Sigmoid colon (tissue), 7 donors: Measurements from ENCODE around the gene SH2D6. TPM values are rescaled to one million over a fixed set of nuclear protein-coding genes. Genes with fewer than 3 reads are reported as not detected.
"Not testable (repeated sequence)": the region's sequence is repeated elsewhere in the genome, so short reads cannot be mapped to it uniquely, and the experiment has no call there.

Source experiments
- DNase-seq: peaks from one replicate; pipeline ENCODE4 v3.0.0-alpha.2; 2019
- H3K27ac ChIP-seq, 4 donors: fragments of 200-600 bp; sonication (generic); one replicate each; pipeline ENCODE4 v1.5.1; 2016 to 2019; ENCODE audit warnings: mild to moderate bottlenecking in 1 of 4
- H3K27me3 ChIP-seq, 3 donors: fragments of 200-600 bp; sonication (generic); one replicate each; pipeline ENCODE4 v1.5.1; 2019; ENCODE audit warnings: mild to moderate bottlenecking in 1 of 3
- H3K36me3 ChIP-seq, 4 donors: fragments of 200-600 bp; sonication (generic); one replicate each; pipeline ENCODE4 v1.5.1; 2016 to 2019
- H3K4me1 ChIP-seq, 4 donors: fragments of 200-600 bp; sonication (generic); one replicate each; pipeline ENCODE4 v1.5.1; 2017 to 2019
- H3K4me3 ChIP-seq, 4 donors: fragments of 200-600 bp; sonication (generic); one replicate each; pipeline ENCODE4 v1.5.1; 2017 to 2019; ENCODE audit warnings: mild to moderate bottlenecking in 2 of 4, moderate library complexity in 1 of 4
- H3K9me3 ChIP-seq, 4 donors: fragments of 200-600 bp in 3 of 4; sonication (generic) in 3 of 4; one replicate each; pipeline versions ENCODE4 v1.5.1 to v1.6.1; 2013 to 2019
- EP300 ChIP-seq, 4 donors: sonication (generic); formaldehyde crosslinking; IDR thresholded peaks; one replicate each; pipeline ENCODE4 v1.6.1; 2017; ENCODE audit warnings: antibody characterized with exemption in 4 of 4
- POLR2A ChIP-seq, 2 donors: fragments of 450-650 bp; IDR thresholded peaks; one replicate each; pipeline ENCODE4 v1.6.1; 2016; ENCODE audit warnings: antibody characterized with exemption in 2 of 2, mild to moderate bottlenecking in 2 of 2, moderate library complexity in 2 of 2
- POLR2AphosphoS5 ChIP-seq, 4 donors: sonication (generic); formaldehyde crosslinking; IDR thresholded peaks; one replicate each; pipeline ENCODE4 v1.6.1; 2017; ENCODE audit warnings: antibody characterized with exemption in 4 of 4
- WGBS, 2 donors: extraction: QIAGEN DNeasy Blood & Tissue Kit; methylation state at CpG; one replicate each; pipeline ENCODE4 v1.1.7; 2013; 5-methylcytosine and 5-hydroxymethylcytosine counted together
- intact Hi-C: fragments of 100-400 bp; cut with DNase I; formaldehyde crosslinking; loops from one replicate; pipeline ENCODE4 v1.15.1; 2023
- polyA plus RNA-seq, 3 donors: library from polyadenylated mRNA; stranded (reverse); fragments of 200-250 nt; gene quantifications; one replicate each; pipeline ENCODE4 v1.2.3, GENCODE V29; 2013
- total RNA-seq, 4 donors: library from RNA; depleted of rRNA; stranded (reverse); fragments of >200 nt; gene quantifications; one replicate each; pipeline ENCODE4 v1.1.0, GENCODE V29; 2016
- TF ChIP-seq, protein P1 (sequence below), 4 experiments: fragments of 450-650 bp in 3 of 4; fragments of 200-600 bp in 1 of 4; IDR thresholded peaks; one replicate each; pipeline ENCODE4 v1.5.1; 2016 to 2019; ENCODE audit warnings: antibody characterized with exemption in 4 of 4, mild to moderate bottlenecking in 3 of 4, moderate library complexity in 2 of 4
- donor health status: healthy with polysubstance abuse.
- donor health status: Bipolar disorder and iron deficiency.
- donor health status: healthy.

Gene SH2D6
- total and polyA plus RNA-seq, 7 donors: 2.8 to 14.6 (median 11.4) TPM; not detected in 4

DNA sequence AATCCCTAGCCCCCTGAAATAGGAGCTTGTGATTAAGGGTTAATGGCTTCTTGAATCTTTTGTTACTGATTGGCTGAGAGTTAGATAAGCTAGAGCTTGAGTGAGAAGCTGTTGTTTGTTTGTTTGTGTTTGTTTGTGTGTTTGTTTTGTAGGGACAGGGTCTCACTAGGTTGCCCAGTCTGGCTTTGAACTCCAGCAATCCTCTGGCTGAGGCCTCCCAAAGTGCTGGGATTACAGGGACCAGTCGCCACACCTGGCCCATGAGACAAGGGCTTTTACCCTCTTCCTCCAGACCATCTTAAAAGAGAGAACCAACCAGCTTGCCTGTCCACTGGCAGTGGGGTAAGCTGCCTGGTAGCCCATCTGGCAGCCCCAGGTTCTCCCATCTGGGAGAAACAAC, 58.1 kb downstream of the SH2D6 start:
- H3K27me3 ChIP-seq: no peaks in the 10 kb centered on the region
- no peaks in the 10 kb centered on the region for H3K9me3 ChIP-seq
- H3K27ac ChIP-seq: no peak overlapping the region
- no peaks in the 10 kb centered on the region for H3K36me3 ChIP-seq
- DNase-seq: no peak
- H3K4me3 ChIP-seq: no peak overlapping the region
- TF ChIP-seq, protein P1, sequence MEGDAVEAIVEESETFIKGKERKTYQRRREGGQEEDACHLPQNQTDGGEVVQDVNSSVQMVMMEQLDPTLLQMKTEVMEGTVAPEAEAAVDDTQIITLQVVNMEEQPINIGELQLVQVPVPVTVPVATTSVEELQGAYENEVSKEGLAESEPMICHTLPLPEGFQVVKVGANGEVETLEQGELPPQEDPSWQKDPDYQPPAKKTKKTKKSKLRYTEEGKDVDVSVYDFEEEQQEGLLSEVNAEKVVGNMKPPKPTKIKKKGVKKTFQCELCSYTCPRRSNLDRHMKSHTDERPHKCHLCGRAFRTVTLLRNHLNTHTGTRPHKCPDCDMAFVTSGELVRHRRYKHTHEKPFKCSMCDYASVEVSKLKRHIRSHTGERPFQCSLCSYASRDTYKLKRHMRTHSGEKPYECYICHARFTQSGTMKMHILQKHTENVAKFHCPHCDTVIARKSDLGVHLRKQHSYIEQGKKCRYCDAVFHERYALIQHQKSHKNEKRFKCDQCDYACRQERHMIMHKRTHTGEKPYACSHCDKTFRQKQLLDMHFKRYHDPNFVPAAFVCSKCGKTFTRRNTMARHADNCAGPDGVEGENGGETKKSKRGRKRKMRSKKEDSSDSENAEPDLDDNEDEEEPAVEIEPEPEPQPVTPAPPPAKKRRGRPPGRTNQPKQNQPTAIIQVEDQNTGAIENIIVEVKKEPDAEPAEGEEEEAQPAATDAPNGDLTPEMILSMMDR (IDR thresholded peaks at IDR 0.05): no peak
- TF ChIP-seq EP300 (IDR thresholded peaks at IDR 0.05): no peak
- TF ChIP-seq POLR2A (IDR thresholded peaks at IDR 0.05): no peak
- TF ChIP-seq POLR2AphosphoS5 (IDR thresholded peaks at IDR 0.05): no peak
- WGBS, 2 donors: 88 to 97% methylated on average over 1 of the region's 1 CpG
- no peaks in the 10 kb centered on the region for H3K4me1 ChIP-seq
- intact Hi-C loops: no loop called here

DNA sequence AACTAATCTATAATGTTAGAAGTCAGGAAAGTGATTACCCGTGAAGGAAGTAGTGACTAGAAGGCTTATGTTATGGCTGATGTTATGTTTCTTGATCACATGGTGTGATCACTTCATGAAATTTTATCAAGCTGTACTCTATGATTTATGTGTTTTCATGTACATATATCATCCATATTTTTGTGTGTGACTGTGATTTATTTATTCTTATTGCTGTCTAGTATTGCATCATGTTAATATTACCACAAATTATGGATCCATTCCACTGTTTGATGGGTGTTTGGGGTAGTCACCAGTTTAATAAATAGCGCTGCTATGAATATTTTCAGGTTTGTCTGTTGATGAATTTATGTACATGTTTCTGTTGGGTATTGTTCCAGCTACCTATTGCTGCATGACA, 59.4 kb downstream of the SH2D6 start:
- Histone ChIP-seq H3K4me3 (no peak overlapping the region), H3K4me1 (no peaks in the 10 kb centered on the region), H3K27me3 (no peaks in the 10 kb centered on the region), H3K9me3 (no peaks in the 10 kb centered on the region), H3K36me3 (no peaks in the 10 kb centered on the region), H3K27ac (no peak overlapping the region)
- 93 to 99% methylated on average over 2 of the region's 2 CpGs for WGBS, 2 donors
- intact Hi-C loops: no loop called here
- TF ChIP-seq POLR2AphosphoS5 (IDR thresholded peaks at IDR 0.05): no peak
- TF ChIP-seq POLR2A (IDR thresholded peaks at IDR 0.05): no peak
- no peak for TF ChIP-seq EP300 (IDR thresholded peaks at IDR 0.05)
- TF ChIP-seq, protein P1 (IDR thresholded peaks at IDR 0.05): no peak
- DNase-seq: no peak

DNA sequence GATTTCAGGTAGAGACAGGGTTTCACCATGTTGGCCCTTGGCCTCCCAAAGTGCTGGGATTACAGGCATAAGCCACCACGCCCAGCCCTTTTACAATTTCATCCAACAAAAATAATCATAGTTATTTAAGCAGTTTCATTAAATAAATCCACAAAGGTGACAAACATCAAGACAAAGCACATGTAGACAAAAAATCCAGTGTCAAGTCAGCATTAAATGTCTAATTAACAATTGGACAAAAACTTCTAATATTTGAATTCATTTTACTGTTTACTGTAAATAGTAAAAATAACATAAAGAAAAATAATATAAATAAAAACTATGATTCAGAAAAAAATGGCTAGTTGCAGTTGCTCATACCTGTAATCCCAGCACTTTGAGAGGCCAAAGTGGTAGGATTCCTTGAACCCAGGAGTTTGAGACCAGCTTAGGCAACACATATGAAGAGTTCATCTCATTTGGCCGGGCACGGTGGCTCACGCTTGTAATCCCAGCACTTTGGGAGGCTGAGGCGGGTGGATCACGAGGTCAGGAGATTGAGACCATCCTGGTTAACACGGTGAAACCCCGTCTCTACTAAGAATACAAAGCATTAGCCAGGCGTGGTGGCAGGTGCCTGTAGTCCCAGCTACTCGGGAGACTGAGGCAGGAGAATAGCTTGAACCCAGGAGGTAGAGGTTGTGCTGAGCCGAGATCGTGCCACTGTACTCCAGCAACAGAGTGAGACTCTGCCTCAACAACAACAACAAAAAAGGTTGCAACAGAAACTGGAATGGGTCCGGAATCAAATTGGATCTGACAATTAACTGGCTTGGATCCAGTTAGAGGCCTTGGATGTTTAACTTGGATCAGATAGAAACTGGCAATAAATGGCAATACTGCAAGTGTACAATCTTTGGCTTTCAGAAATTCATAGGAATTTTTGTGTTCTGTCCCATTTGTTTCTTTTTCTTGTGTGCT, 63.6 kb downstream of the SH2D6 start:
- intact Hi-C loops: no loop called here
- 93% methylated on average over 13 of the region's 13 CpGs for WGBS, 2 donors
- H3K36me3 ChIP-seq: no peaks in the 10 kb centered on the region

DNA sequence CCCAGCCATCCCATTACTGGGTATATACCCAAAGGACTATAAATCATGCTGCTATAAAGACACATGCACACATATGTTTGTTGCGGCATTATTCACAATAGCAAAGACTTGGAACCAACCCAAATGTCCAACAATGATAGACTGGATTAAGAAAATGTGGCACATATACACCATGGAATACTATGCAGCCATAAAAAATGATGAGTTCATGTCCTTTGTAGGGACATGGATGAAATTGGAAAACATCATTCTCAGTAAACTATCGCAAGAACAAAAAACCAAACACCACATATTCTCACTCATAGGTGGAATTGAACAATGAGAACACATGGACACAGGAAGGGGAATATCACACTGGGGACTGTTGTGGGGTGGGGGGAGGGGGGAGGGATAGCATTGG, 66.1 kb downstream of the SH2D6 start:
- WGBS, 2 donors: 92 to 93% methylated on average over 1 of the region's 2 CpGs

More for the DNA sequence above, 63.6 kb downstream of the SH2D6 start:
- no peak overlapping the region for H3K27ac ChIP-seq
- no peak for DNase-seq
- TF ChIP-seq POLR2AphosphoS5 (IDR thresholded peaks at IDR 0.05) (no peak), EP300 (IDR thresholded peaks at IDR 0.05) (no peak), POLR2A (IDR thresholded peaks at IDR 0.05) (no peak)
- TF ChIP-seq, protein P1 (IDR thresholded peaks at IDR 0.05): no peak
- no peaks in the 10 kb centered on the region for H3K27me3 ChIP-seq
- H3K9me3 ChIP-seq: no peaks in the 10 kb centered on the region
- H3K4me3 ChIP-seq: no peak overlapping the region
- no peaks in the 10 kb centered on the region for H3K4me1 ChIP-seq

DNA sequence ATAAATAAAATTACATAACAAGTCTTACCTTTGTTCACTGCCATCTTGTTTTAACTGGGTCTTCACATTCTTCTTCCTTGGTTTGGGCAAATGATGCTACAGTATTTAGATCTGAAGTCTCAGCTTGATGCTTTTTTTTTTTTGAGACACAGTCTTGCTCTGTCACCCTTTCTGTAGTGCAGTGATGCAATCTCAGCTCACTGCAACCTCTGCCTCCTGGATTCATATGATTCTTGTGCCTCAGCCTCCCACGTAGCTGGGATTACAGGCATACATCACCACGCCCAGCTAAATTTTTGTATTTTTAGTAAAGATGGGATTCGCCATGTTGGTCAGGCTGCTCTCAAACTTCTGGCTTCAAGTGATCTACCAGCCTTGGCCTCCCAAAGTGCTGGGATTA, 67.3 kb downstream of the SH2D6 start:
- H3K27ac ChIP-seq: no peak overlapping the region
- TF ChIP-seq, protein P1 (IDR thresholded peaks at IDR 0.05): no peak
- TF ChIP-seq POLR2A (IDR thresholded peaks at IDR 0.05) (no peak), POLR2AphosphoS5 (IDR thresholded peaks at IDR 0.05) (no peak), EP300 (IDR thresholded peaks at IDR 0.05) (no peak)
- intact Hi-C loops: no loop called here
- H3K4me1 ChIP-seq: no peaks in the 10 kb centered on the region
- 93 to 94% methylated on average over 3 of the region's 3 CpGs for WGBS, 2 donors
- DNase-seq: no peak
- no peak overlapping the region for H3K4me3 ChIP-seq
- peaks cover 0 to 3% (median 0%) of the 10 kb centered on the region in 4 donors for H3K9me3 ChIP-seq
- no peaks in the 10 kb centered on the region for H3K36me3 ChIP-seq
- H3K27me3 ChIP-seq: no peaks in the 10 kb centered on the region

More for the DNA sequence above, 66.1 kb downstream of the SH2D6 start:
- H3K27ac ChIP-seq, H3K4me1 ChIP-seq, DNase-seq, H3K27me3 ChIP-seq, H3K9me3 ChIP-seq, H3K36me3 ChIP-seq, intact Hi-C loops, H3K4me3 ChIP-seq: not testable (repeated sequence)
